ENCODE measurements around the gene VPS13A.

The VPS13A gene

DNA sequence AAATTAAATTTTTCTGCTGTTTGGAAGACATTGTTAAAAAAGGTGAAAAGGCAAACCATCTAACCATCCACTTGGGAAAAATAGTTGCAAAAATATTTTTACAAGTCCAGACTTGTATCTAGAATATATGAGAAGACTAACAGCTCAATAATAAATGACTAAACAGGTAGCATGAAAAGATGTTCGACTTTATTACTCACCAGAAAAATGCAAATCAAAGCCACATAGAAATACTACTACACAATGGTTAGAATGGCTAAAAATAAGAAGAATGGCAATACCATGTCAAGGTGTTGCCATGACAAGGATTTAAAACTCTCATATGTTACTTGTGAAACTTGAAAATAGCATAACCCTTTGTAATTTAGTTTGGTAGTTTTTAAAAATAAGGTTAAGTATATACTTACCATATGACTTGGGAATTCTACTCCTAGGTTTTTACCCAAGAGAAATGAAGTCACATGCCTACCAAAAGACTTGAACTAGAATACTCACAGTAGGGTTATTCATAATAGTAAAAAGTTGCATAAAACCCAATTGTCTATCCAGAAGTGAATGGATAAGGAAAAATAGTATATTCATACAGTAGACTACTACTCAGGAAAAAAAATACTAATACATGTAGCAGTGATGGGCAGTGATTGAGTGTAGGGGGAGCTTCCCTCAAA is 93.8 kb downstream of the VPS13A start:
- H3K4me3 ChIP-seq (ENCODE audit: low read length in 2 of 2) = no peak overlapping the region
- no peaks in the 10 kb centered on the region for H3K27me3 ChIP-seq (ENCODE audit: control insufficient read depth in 3 of 3, insufficient read depth in 3 of 3, low read depth in 1 of 3, low read length in 3 of 3)
- no peak overlapping the region for H3K4me2 ChIP-seq (ENCODE audit: insufficient read depth, low read length, poor library complexity, severe bottlenecking)
- no peak overlapping the region for H2BK120ac ChIP-seq (ENCODE audit: low read depth, low read length)
- no peak overlapping the region for H3K27ac ChIP-seq (replicated peaks; ENCODE audit: low read length)
- no peak overlapping the region for H2AK5ac ChIP-seq (ENCODE audit: low read depth, low read length)
- peaks cover 0 to 5% of the 10 kb centered on the region in 2 donors for H3K36me3 ChIP-seq (replicated peaks in 1 of 2; ENCODE audit: control insufficient read depth in 2 of 2, insufficient read depth in 2 of 2, low read length in 2 of 2)
- H2BK12ac ChIP-seq (ENCODE audit: low read length) = no peak overlapping the region
- H3K18ac ChIP-seq (ENCODE audit: low read length) = no peak overlapping the region
- no peak overlapping the region for H2BK15ac ChIP-seq (ENCODE audit: low read length)
- H3K23ac ChIP-seq (ENCODE audit: low read depth, low read length, poor library complexity) = no peak overlapping the region
- no peak overlapping the region for H3K9ac ChIP-seq (ENCODE audit: low read depth, low read length, poor library complexity)
- H4K8ac ChIP-seq (ENCODE audit: low read depth, low read length) = no peak overlapping the region
- no peak overlapping the region for H4K91ac ChIP-seq (ENCODE audit: low read depth, low read length, poor library complexity)
- no peak overlapping the region for H2BK5ac ChIP-seq (ENCODE audit: low read length)
- DNase-seq (ENCODE audit: low spot score) = no peak
- H3K79me1 ChIP-seq (ENCODE audit: low read depth, low read length) = no peaks in the 10 kb centered on the region
- H2AFZ ChIP-seq (ENCODE audit: low read length) = no peak overlapping the region
- H3K14ac ChIP-seq (ENCODE audit: low read length) = no peak overlapping the region
- WGBS, 2 donors (ENCODE audit: extremely low coverage in 2 of 2, insufficient read length in 2 of 2, insufficient replicate concordance in 1 of 2) = no CpG with 5 or more reads among the region's 1 CpG
- no peak overlapping the region for H3K4ac ChIP-seq (ENCODE audit: low read length)
- peaks cover 0 to 1% of the 10 kb centered on the region in 2 donors for H3K4me1 ChIP-seq (ENCODE audit: control insufficient read depth in 2 of 2, insufficient read depth in 1 of 2, low read depth in 1 of 2, low read length in 2 of 2)
- H3K9me3 ChIP-seq (replicated peaks in 1 of 2; ENCODE audit: control insufficient read depth in 2 of 2, insufficient read depth in 1 of 2, low read depth in 1 of 2, low read length in 2 of 2) = no peaks in the 10 kb centered on the region

DNA sequence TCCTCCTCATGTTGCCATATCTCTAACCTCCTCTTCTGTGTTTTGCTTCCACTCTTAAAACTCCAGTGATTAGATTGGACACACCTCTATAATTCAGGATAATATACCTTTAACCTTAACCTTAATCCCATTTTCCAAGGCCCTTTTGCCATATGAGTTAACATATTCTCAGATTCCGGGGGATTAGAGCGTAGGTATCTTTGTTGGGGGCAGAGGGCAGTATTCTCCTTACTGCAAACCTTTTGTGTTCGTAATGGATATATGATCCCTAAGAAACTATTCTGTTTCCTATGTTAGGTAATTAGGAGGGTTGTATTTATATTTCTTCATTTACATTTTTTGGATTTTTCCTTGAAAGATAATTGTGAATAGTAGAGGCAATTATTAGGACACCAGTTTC is 99.5 kb downstream of the VPS13A start:
- Histone ChIP-seq H2BK120ac (ENCODE audit: low read depth, low read length) (no peak overlapping the region), H3K27me3 (ENCODE audit: control insufficient read depth in 3 of 3, insufficient read depth in 3 of 3, low read depth in 1 of 3, low read length in 3 of 3) (no peaks in the 10 kb centered on the region), H3K36me3 (replicated peaks in 1 of 2; ENCODE audit: control insufficient read depth in 2 of 2, insufficient read depth in 2 of 2, low read length in 2 of 2) (peaks cover 2 to 12% of the 10 kb centered on the region in 2 donors), H3K23ac (ENCODE audit: low read depth, low read length, poor library complexity) (no peak overlapping the region), H3K4ac (ENCODE audit: low read length) (no peak overlapping the region), H2BK5ac (ENCODE audit: low read length) (no peak overlapping the region), H3K4me2 (ENCODE audit: insufficient read depth, low read length, poor library complexity, severe bottlenecking) (no peak overlapping the region), H3K4me3 (ENCODE audit: low read length in 2 of 2) (no peak overlapping the region), H4K91ac (ENCODE audit: low read depth, low read length, poor library complexity) (no peak overlapping the region), H3K9me3 (replicated peaks in 1 of 2; ENCODE audit: control insufficient read depth in 2 of 2, insufficient read depth in 1 of 2, low read depth in 1 of 2, low read length in 2 of 2) (no peaks in the 10 kb centered on the region), H2BK15ac (ENCODE audit: low read length) (no peak overlapping the region), H3K18ac (ENCODE audit: low read length) (no peak overlapping the region), H3K4me1 (ENCODE audit: control insufficient read depth in 2 of 2, insufficient read depth in 1 of 2, low read depth in 1 of 2, low read length in 2 of 2) (peaks cover 0 to 1% of the 10 kb centered on the region in 2 donors), H2AFZ (ENCODE audit: low read length) (no peak overlapping the region), H3K9ac (ENCODE audit: low read depth, low read length, poor library complexity) (no peak overlapping the region), H3K27ac (replicated peaks; ENCODE audit: low read length) (no peak overlapping the region), H2BK12ac (ENCODE audit: low read length) (no peak overlapping the region), H3K14ac (ENCODE audit: low read length) (no peak overlapping the region), H3K79me1 (ENCODE audit: low read depth, low read length) (no peaks in the 10 kb centered on the region), H2AK5ac (ENCODE audit: low read depth, low read length) (no peak overlapping the region), H4K8ac (ENCODE audit: low read depth, low read length) (no peak overlapping the region)
- no peak for DNase-seq (ENCODE audit: low spot score)
- WGBS, 2 donors (ENCODE audit: extremely low coverage in 2 of 2, insufficient read length in 2 of 2, insufficient replicate concordance in 1 of 2) = no CpG with 5 or more reads among the region's 3 CpGs

DNA sequence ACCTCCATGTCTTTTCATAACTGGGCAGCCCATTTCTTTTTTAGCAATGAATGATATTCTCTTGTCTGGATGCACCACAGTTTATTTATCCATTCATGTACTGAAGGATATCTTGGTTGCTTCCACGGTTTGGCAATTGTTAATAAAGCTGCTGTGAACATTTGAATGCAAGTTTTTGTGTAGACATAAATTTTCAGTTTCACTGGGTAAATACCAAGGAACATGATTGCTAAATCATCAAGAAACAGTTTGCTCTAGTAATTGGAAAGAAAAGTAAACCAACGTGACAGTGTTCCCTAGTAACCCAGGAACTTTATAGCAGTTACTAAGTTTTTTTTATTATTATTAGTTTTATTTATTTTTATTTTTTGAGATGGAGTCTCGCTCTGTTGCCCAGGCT is 100.4 kb downstream of the VPS13A start:
- Histone ChIP-seq H2BK120ac (ENCODE audit: low read depth, low read length) (no peak overlapping the region), H3K18ac (ENCODE audit: low read length) (no peak overlapping the region), H3K79me1 (ENCODE audit: low read depth, low read length) (no peaks in the 10 kb centered on the region), H4K91ac (ENCODE audit: low read depth, low read length, poor library complexity) (no peak overlapping the region), H3K27ac (replicated peaks; ENCODE audit: low read length) (no peak overlapping the region), H3K27me3 (ENCODE audit: control insufficient read depth in 3 of 3, insufficient read depth in 3 of 3, low read depth in 1 of 3, low read length in 3 of 3) (no peaks in the 10 kb centered on the region), H3K9ac (ENCODE audit: low read depth, low read length, poor library complexity) (no peak overlapping the region), H3K4ac (ENCODE audit: low read length) (no peak overlapping the region), H2BK15ac (ENCODE audit: low read length) (no peak overlapping the region), H2BK12ac (ENCODE audit: low read length) (no peak overlapping the region), H3K4me3 (ENCODE audit: low read length in 2 of 2) (no peak overlapping the region), H2BK5ac (ENCODE audit: low read length) (no peak overlapping the region), H2AK5ac (ENCODE audit: low read depth, low read length) (no peak overlapping the region), H3K4me2 (ENCODE audit: insufficient read depth, low read length, poor library complexity, severe bottlenecking) (no peak overlapping the region), H3K14ac (ENCODE audit: low read length) (no peak overlapping the region), H3K4me1 (ENCODE audit: control insufficient read depth in 2 of 2, insufficient read depth in 1 of 2, low read depth in 1 of 2, low read length in 2 of 2) (peaks cover 0 to 1% of the 10 kb centered on the region in 2 donors), H3K23ac (ENCODE audit: low read depth, low read length, poor library complexity) (no peak overlapping the region), H2AFZ (ENCODE audit: low read length) (no peak overlapping the region), H4K8ac (ENCODE audit: low read depth, low read length) (no peak overlapping the region), H3K36me3 (replicated peaks in 1 of 2; ENCODE audit: control insufficient read depth in 2 of 2, insufficient read depth in 2 of 2, low read length in 2 of 2) (peaks cover 2 to 18% of the 10 kb centered on the region in 2 donors), H3K9me3 (replicated peaks in 1 of 2; ENCODE audit: control insufficient read depth in 2 of 2, insufficient read depth in 1 of 2, low read depth in 1 of 2, low read length in 2 of 2) (no peaks in the 10 kb centered on the region)
- no CpG with 5 or more reads among the region's 3 CpGs for WGBS, 2 donors (ENCODE audit: extremely low coverage in 2 of 2, insufficient read length in 2 of 2, insufficient replicate concordance in 1 of 2)
- DNase-seq (ENCODE audit: low spot score) = no peak

DNA sequence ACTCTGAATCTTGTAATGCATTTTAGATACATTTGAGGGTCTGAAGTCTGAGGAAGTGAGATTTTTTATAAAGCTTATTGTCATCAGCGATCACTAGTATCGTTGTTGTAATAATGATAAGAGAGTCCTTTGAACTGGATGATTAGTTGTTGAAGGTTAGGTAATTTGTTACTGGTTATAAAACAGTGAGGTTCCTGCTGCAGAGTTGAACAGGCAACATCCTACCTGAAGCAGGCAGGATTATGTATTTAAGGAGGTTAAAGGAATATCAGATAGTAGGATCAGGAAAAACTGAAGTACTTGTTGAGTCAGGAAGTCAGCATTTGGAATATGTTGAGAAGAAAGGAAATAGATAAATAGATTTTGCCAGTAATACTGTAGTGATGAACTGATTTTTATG is 106.7 kb downstream of the VPS13A start:
- H2BK15ac ChIP-seq (ENCODE audit: low read length) = no peak overlapping the region
- H4K8ac ChIP-seq (ENCODE audit: low read depth, low read length) = no peak overlapping the region
- no peak overlapping the region for H2BK12ac ChIP-seq (ENCODE audit: low read length)
- no peaks in the 10 kb centered on the region for H3K79me1 ChIP-seq (ENCODE audit: low read depth, low read length)
- WGBS, 2 donors (ENCODE audit: extremely low coverage in 2 of 2, insufficient read length in 2 of 2, insufficient replicate concordance in 1 of 2) = no CpG with 5 or more reads among the region's 2 CpGs
- no peak for DNase-seq (ENCODE audit: low spot score)
- no peak overlapping the region for H3K4me3 ChIP-seq (ENCODE audit: low read length in 2 of 2)
- H3K27me3 ChIP-seq (ENCODE audit: control insufficient read depth in 3 of 3, insufficient read depth in 3 of 3, low read depth in 1 of 3, low read length in 3 of 3) = no peaks in the 10 kb centered on the region
- H3K36me3 ChIP-seq (replicated peaks in 1 of 2; ENCODE audit: control insufficient read depth in 2 of 2, insufficient read depth in 2 of 2, low read length in 2 of 2) = peaks cover 0 to 18% of the 10 kb centered on the region in 2 donors
- no peak overlapping the region for H3K9ac ChIP-seq (ENCODE audit: low read depth, low read length, poor library complexity)
- no peak overlapping the region for H2AK5ac ChIP-seq (ENCODE audit: low read depth, low read length)
- no peak overlapping the region for H3K18ac ChIP-seq (ENCODE audit: low read length)
- H3K14ac ChIP-seq (ENCODE audit: low read length) = no peak overlapping the region
- H2BK120ac ChIP-seq (ENCODE audit: low read depth, low read length) = no peak overlapping the region
- no peaks in the 10 kb centered on the region for H3K4me1 ChIP-seq (ENCODE audit: control insufficient read depth in 2 of 2, insufficient read depth in 1 of 2, low read depth in 1 of 2, low read length in 2 of 2)
- H3K23ac ChIP-seq (ENCODE audit: low read depth, low read length, poor library complexity) = no peak overlapping the region
- H3K4me2 ChIP-seq (ENCODE audit: insufficient read depth, low read length, poor library complexity, severe bottlenecking) = no peak overlapping the region
- H4K91ac ChIP-seq (ENCODE audit: low read depth, low read length, poor library complexity) = no peak overlapping the region
- H2AFZ ChIP-seq (ENCODE audit: low read length) = no peak overlapping the region
- H2BK5ac ChIP-seq (ENCODE audit: low read length) = no peak overlapping the region
- peaks cover 0 to 3% of the 10 kb centered on the region in 2 donors for H3K9me3 ChIP-seq (replicated peaks in 1 of 2; ENCODE audit: control insufficient read depth in 2 of 2, insufficient read depth in 1 of 2, low read depth in 1 of 2, low read length in 2 of 2)
- no peak overlapping the region for H3K27ac ChIP-seq (replicated peaks; ENCODE audit: low read length)
- no peak overlapping the region for H3K4ac ChIP-seq (ENCODE audit: low read length)
